OCI-LY3 (cell line): ENCODE data around the gene GNAI2.

Experiments used
- EZH2phosphoT487 ChIP-seq: fragments of 200-600 bp; shearing (Covaris generic); IDR thresholded peaks from 2 replicates; pipeline ENCODE4 v1.6.1; 2018; ENCODE audit warnings: antibody characterized with exemption, mixed run types, low read depth
- TF ChIP-seq, protein P1 (sequence below): fragments of 200-600, 300-600 bp; sonication (generic); IDR thresholded peaks from 2 replicates; pipeline ENCODE4 v1.5.1; 2014; ENCODE audit warnings: antibody characterized with exemption, low read length, low read depth

DNA sequence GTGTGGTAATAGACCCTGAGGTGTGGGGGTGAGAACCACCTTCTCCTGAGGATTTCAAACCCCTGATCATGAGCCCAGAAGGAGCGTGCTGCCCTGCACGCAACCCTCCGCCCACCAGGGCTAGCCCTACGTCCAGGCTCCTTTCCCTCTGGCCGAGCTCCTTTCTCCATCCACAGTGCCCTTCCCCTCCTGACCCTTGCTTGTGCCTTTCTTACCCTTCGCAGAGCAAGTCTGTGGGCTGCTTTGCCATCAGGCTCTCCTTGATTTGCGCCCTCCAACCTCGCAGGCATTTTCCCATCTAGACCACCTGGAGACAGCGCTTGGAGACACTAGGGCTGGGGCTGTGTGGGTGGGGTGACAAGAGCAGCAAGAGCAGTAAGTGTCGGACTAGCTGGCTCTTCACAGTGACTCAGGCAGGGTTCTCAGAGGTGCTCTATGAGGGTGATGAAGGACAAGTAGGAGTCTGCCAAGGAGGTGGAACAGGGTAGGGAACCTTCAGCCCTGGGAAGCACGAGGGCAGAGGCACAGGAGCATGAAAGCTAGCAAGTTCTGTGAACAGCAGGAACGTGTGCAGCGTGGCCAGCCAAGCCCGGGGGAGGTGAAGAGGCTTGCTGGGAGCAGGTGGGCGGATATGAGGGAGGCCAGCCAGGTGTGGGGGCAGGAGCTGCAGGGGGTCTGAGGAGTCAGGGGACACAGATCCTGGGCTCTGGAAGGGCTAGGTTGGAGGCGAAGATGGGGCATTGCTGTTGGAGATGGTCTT is 33.5 kb upstream of the GNAI2 start:
- no peak for TF ChIP-seq EZH2phosphoT487
- TF ChIP-seq, protein P1, sequence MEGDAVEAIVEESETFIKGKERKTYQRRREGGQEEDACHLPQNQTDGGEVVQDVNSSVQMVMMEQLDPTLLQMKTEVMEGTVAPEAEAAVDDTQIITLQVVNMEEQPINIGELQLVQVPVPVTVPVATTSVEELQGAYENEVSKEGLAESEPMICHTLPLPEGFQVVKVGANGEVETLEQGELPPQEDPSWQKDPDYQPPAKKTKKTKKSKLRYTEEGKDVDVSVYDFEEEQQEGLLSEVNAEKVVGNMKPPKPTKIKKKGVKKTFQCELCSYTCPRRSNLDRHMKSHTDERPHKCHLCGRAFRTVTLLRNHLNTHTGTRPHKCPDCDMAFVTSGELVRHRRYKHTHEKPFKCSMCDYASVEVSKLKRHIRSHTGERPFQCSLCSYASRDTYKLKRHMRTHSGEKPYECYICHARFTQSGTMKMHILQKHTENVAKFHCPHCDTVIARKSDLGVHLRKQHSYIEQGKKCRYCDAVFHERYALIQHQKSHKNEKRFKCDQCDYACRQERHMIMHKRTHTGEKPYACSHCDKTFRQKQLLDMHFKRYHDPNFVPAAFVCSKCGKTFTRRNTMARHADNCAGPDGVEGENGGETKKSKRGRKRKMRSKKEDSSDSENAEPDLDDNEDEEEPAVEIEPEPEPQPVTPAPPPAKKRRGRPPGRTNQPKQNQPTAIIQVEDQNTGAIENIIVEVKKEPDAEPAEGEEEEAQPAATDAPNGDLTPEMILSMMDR: no peak
